ENCODE results near the gene TRIM50.
A peak's percentile ranks its signal among the peaks of the same experiment; 100 is the strongest.
"Not testable (repeated sequence)": the region's sequence is repeated elsewhere in the genome, so short reads cannot be mapped to it uniquely, and the experiment has no call there.

Gene TRIM50

GRCh38 chr7:73327922-73328321 is at the start of gene TRIM50, which contains the start of gene FKBP6:
Gene TRIM50 (minus strand): TSS chr7:73328082. CDS start chr7:73324787, 3,295 bp downstream.
Gene FKBP6 (plus strand): TSS chr7:73328161. CDS start chr7:73328429, 268 bp downstream.
- DNase-seq (ENCODE audit: low spot score), result not testable (repeated sequence)

GRCh38 chr7:73376671-73377412 is 49.0 kb upstream of the TRIM50 start:
- no peak for DNase-seq (ENCODE audit: low spot score)

- not testable (repeated sequence) for DNase-seq (ENCODE audit: low spot score)
These were observed 48.4 kb upstream of the TRIM50 start for GRCh38 chr7:73376262-73376661.

GRCh38 chr7:73373741-73374140 is 45.9 kb upstream of the TRIM50 start:
- no peak for DNase-seq (ENCODE audit: low spot score)

- DNase-seq (ENCODE audit: low spot score), result no peak
These were observed 41.7 kb upstream of the TRIM50 start for GRCh38 chr7:73369622-73370021.

GRCh38 chr7:73369009-73369408 is 41.1 kb upstream of the TRIM50 start:
- no peak for DNase-seq (ENCODE audit: low spot score)

- DNase-seq (ENCODE audit: low spot score), result no peak
These were observed 39.1 kb upstream of the TRIM50 start for GRCh38 chr7:73366990-73367389.

- no peak for DNase-seq (ENCODE audit: low spot score)
These were observed 38.2 kb upstream of the TRIM50 start for GRCh38 chr7:73366127-73366526.

GRCh38 chr7:73364006-73364728 is 36.3 kb upstream of the TRIM50 start:
- peak; percentile 37 for DNase-seq (ENCODE audit: low spot score)

- peak; percentile 24 for DNase-seq (ENCODE audit: low spot score)
These were observed 35.5 kb upstream of the TRIM50 start for GRCh38 chr7:73363225-73364005.

GRCh38 chr7:73360590-73360989 is 32.7 kb upstream of the TRIM50 start:
- not testable (repeated sequence) for DNase-seq (ENCODE audit: low spot score)

GRCh38 chr7:73359746-73360375 is 32.0 kb upstream of the TRIM50 start:
- peak; percentile 17 for DNase-seq (ENCODE audit: low spot score)

- DNase-seq (ENCODE audit: low spot score), result peak; percentile 24
These were observed 31.4 kb upstream of the TRIM50 start for GRCh38 chr7:73359306-73359705.

- peak; percentile 25 for DNase-seq (ENCODE audit: low spot score)
These were observed 30.9 kb upstream of the TRIM50 start for GRCh38 chr7:73358590-73359275.

GRCh38 chr7:73356159-73356558 is 28.3 kb upstream of the TRIM50 start:
- no peak for DNase-seq (ENCODE audit: low spot score)

- DNase-seq (ENCODE audit: low spot score), result no peak
These were observed 26.9 kb upstream of the TRIM50 start for GRCh38 chr7:73354821-73355220.

GRCh38 chr7:73354196-73354595 is 26.3 kb upstream of the TRIM50 start:
- no peak for DNase-seq (ENCODE audit: low spot score)

GRCh38 chr7:73353243-73353642 is 25.4 kb upstream of the TRIM50 start:
- DNase-seq (ENCODE audit: low spot score), result peak; percentile 20

- no peak for DNase-seq (ENCODE audit: low spot score)
These were observed 24.9 kb upstream of the TRIM50 start for GRCh38 chr7:73352784-73353183.

GRCh38 chr7:73351447-73352167 is 23.7 kb upstream of the TRIM50 start:
- no peak for DNase-seq (ENCODE audit: low spot score)

Measured in D341Med (cell line).